Parathyroid adenoma (tissue), 2 donors: ENCODE data around the gene HSF5.
"Not testable (repeated sequence)": the region's sequence is repeated elsewhere in the genome, so short reads cannot be mapped to it uniquely, and the experiment has no call there.

Source experiments
- H2AFZ ChIP-seq: fragments of 300-600 bp; sonication (generic); one replicate; pipeline ENCODE4 v1.7.0; 2017; ENCODE audit warnings: antibody characterized with exemption, mild to moderate bottlenecking
- H3K27ac ChIP-seq: fragments of 300-600 bp; sonication (generic); one replicate; pipeline ENCODE4 v1.7.0; 2017
- H3K27me3 ChIP-seq: fragments of 300-600 bp; sonication (generic); one replicate; pipeline ENCODE4 v1.7.0; 2017; ENCODE audit warnings: low read length; ENCODE audit not compliant: control insufficient read depth, insufficient read depth
- H3K36me3 ChIP-seq: fragments of 300-600 bp; sonication (generic); one replicate; pipeline ENCODE4 v1.7.0; 2017; ENCODE audit warnings: low read length; ENCODE audit not compliant: control insufficient read depth, insufficient read depth
- H3K4me1 ChIP-seq: fragments of 300-600 bp; sonication (generic); one replicate; pipeline ENCODE4 v1.7.0; 2017; ENCODE audit warnings: control low read depth
- H3K4me2 ChIP-seq: fragments of 300-600 bp; sonication (generic); one replicate; pipeline ENCODE4 v1.7.0; 2017; ENCODE audit warnings: low read length
- H3K4me3 ChIP-seq: fragments of 300-600 bp; sonication (generic); one replicate; pipeline ENCODE4 v1.7.0; 2017; ENCODE audit warnings: low read depth, low read length
- H3K79me2 ChIP-seq: fragments of 300-600 bp; sonication (generic); one replicate; pipeline ENCODE4 v1.7.0; 2017; ENCODE audit warnings: control low read depth
- H3K9ac ChIP-seq: fragments of 300-600 bp; sonication (generic); one replicate; pipeline ENCODE4 v1.7.0; 2017; ENCODE audit warnings: mild to moderate bottlenecking
- H3K9me3 ChIP-seq: fragments of 300-600 bp; sonication (generic); one replicate; pipeline ENCODE4 v1.7.0; 2017; ENCODE audit warnings: low read length; ENCODE audit not compliant: control insufficient read depth
- TF ChIP-seq, protein P1 (sequence below): fragments of 300-600 bp; sonication (generic); IDR thresholded peaks from one replicate; pipeline ENCODE4 v1.7.0; 2017; ENCODE audit warnings: antibody characterized with exemption, mild to moderate bottlenecking
- donor health status: primary hyperparathyroidism.

HSF5 gene

DNA sequence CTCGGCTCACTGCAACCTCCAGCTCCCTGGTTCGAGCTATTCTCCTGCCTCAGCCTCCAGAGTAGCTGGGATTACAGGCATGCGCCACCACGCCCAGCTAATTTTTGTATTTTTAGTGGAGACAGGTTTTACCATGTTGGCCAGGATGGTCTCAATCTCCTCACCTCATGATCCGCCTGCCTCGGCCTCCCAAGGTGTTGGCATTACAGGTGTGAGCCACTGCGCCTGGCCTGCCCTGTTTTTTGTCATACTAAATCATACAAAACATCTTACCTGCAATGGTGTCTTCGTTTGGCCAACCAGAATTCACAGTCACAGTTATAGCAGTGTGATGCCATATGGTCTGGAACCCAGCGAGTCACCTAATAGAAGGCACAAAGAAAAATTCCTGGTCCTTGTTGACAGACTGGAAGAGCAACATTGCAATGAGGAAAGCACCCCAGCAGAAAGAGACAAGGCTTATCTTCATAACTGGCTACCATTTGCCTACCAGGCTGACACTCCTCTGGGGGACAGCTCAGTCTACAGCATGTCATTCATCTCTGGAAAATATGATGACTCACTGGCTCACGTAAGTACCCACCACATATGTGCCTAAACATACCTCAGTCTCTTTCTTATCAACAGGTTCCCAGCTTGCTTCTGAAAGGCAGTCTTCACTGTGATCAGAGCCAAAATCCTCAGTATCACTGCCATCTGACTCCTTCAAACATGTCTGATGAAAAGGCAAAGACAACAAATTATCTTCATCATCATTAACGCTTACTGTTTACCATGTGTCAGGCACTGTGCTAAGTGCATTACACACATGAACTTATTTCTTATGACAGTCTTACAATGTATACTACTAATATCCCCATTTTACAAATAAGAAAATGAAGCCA is 4.3 kb upstream of the HSF5 start:
- Histone ChIP-seq H3K9ac (no peak overlapping the region), H3K27me3 (no peaks in the 10 kb centered on the region), H3K9me3 (no peaks in the 10 kb centered on the region), H3K4me2 (no peak overlapping the region), H2AFZ (no peak overlapping the region), H3K4me3 (no peak overlapping the region), H3K4me1 (no peaks in the 10 kb centered on the region), H3K36me3 (no peaks in the 10 kb centered on the region), H3K27ac (no peak overlapping the region), H3K79me2 (no peaks in the 10 kb centered on the region)
- TF ChIP-seq, protein P1, sequence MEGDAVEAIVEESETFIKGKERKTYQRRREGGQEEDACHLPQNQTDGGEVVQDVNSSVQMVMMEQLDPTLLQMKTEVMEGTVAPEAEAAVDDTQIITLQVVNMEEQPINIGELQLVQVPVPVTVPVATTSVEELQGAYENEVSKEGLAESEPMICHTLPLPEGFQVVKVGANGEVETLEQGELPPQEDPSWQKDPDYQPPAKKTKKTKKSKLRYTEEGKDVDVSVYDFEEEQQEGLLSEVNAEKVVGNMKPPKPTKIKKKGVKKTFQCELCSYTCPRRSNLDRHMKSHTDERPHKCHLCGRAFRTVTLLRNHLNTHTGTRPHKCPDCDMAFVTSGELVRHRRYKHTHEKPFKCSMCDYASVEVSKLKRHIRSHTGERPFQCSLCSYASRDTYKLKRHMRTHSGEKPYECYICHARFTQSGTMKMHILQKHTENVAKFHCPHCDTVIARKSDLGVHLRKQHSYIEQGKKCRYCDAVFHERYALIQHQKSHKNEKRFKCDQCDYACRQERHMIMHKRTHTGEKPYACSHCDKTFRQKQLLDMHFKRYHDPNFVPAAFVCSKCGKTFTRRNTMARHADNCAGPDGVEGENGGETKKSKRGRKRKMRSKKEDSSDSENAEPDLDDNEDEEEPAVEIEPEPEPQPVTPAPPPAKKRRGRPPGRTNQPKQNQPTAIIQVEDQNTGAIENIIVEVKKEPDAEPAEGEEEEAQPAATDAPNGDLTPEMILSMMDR, result no peak

- Histone ChIP-seq H3K4me2 (no peak overlapping the region), H3K9me3 (no peaks in the 10 kb centered on the region), H3K9ac (no peak overlapping the region), H2AFZ (no peak overlapping the region), H3K27ac (no peak overlapping the region), H3K79me2 (no peaks in the 10 kb centered on the region), H3K27me3 (no peaks in the 10 kb centered on the region), H3K4me1 (no peaks in the 10 kb centered on the region), H3K4me3 (no peak overlapping the region), H3K36me3 (no peaks in the 10 kb centered on the region)
- TF ChIP-seq, protein P1, result no peak
Measured at GRCh38 chr17:58491510-58492045, 3.4 kb upstream of the HSF5 start.

- no peak overlapping the region for H3K4me2 ChIP-seq
- H3K9me3 ChIP-seq, result no peaks in the 10 kb centered on the region
- TF ChIP-seq, protein P1, result no peak
- H3K27me3 ChIP-seq, result no peaks in the 10 kb centered on the region
- H3K27ac ChIP-seq, result no peak overlapping the region
- H2AFZ ChIP-seq, result no peak overlapping the region
- no peak overlapping the region for H3K4me3 ChIP-seq
- no peaks in the 10 kb centered on the region for H3K4me1 ChIP-seq
- no peaks in the 10 kb centered on the region for H3K36me3 ChIP-seq
- H3K79me2 ChIP-seq, result no peaks in the 10 kb centered on the region
- H3K9ac ChIP-seq, result no peak overlapping the region
Measured at GRCh38 chr17:58488428-58488890, 251 bp upstream of the HSF5 start.

- TF ChIP-seq, protein P1, result no peak
- H3K4me1 ChIP-seq, result no peaks in the 10 kb centered on the region
- H3K9ac ChIP-seq, result no peak overlapping the region
Measured at GRCh38 chr17:58484600-58484999, 3.6 kb downstream of the HSF5 start.

DNA sequence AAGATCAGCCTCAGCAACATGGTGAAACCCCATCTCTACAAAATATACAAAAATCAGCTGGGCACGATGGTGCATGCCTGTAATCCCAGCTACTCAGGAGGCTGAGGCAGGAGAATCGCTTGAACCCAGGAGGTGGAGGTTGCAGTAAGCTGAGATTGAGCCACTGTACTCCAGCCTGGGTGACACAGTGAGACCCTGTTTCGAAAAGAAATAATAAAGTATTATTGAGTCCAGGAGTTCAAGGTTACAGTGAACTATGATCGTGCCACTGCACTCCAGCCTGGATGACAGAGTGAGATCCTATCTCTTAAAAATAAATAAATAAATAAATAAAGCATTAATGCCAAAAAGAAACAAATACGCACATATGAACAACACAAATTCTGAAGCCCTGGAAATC is 6.4 kb downstream of the HSF5 start:
- not testable (repeated sequence) for H3K9me3 ChIP-seq, H3K27ac ChIP-seq, H3K36me3 ChIP-seq, H2AFZ ChIP-seq, H3K27me3 ChIP-seq, H3K4me2 ChIP-seq, H3K4me1 ChIP-seq, H3K9ac ChIP-seq, H3K4me3 ChIP-seq, H3K79me2 ChIP-seq

More at GRCh38 chr17:58484600-58484999, 3.6 kb downstream of the HSF5 start:
- Histone ChIP-seq H3K27me3 (no peaks in the 10 kb centered on the region), H3K4me2 (no peak overlapping the region), H3K36me3 (no peaks in the 10 kb centered on the region), H3K4me3 (no peak overlapping the region), H3K9me3 (no peaks in the 10 kb centered on the region), H3K79me2 (no peaks in the 10 kb centered on the region), H2AFZ (no peak overlapping the region), H3K27ac (no peak overlapping the region)
